ENCODE measurements around the gene ELAVL1.

Gene ELAVL1

GRCh38 chr19:7924241-7924640 lies 81.2 kb downstream of the ELAVL1 start:
- no peak for TF ChIP-seq CTCF (IDR thresholded peaks at IDR 0.05; ENCODE audit: unreplicated experiment in 3 of 3)
- Mint-ChIP-seq H3K27ac (peak overlapping the region in 1 of 3 experiments; percentile 48), H3K36me3 (ENCODE audit: low read depth) (peaks cover 5% of the 10 kb centered on the region), H3K9me3 (no peaks in the 10 kb centered on the region), H3K27me3 (ENCODE audit: low read depth) (peaks cover 13% of the 10 kb centered on the region), H3K4me3 (peak overlapping the region; percentile 76 to 87 (median 84)), H3K4me1 (peaks cover 34% of the 10 kb centered on the region)

- Mint-ChIP-seq H3K27ac (peak overlapping the region in 1 of 3 experiments; percentile 53), H3K4me3 (peak overlapping the region; percentile 59 to 77 (median 74)), H3K4me1 (peaks cover 27% of the 10 kb centered on the region), H3K36me3 (ENCODE audit: low read depth) (peaks cover 5% of the 10 kb centered on the region), H3K9me3 (no peaks in the 10 kb centered on the region), H3K27me3 (ENCODE audit: low read depth) (peaks cover 15% of the 10 kb centered on the region)
- TF ChIP-seq CTCF (IDR thresholded peaks at IDR 0.05; ENCODE audit: unreplicated experiment in 3 of 3): no peak
These were observed 81.9 kb downstream of the ELAVL1 start for GRCh38 chr19:7923295-7924191.

- peaks cover 22% of the 10 kb centered on the region for H3K27me3 Mint-ChIP-seq (ENCODE audit: low read depth)
These were observed 82.6 kb downstream of the ELAVL1 start for GRCh38 chr19:7922836-7923195.

GRCh38 chr19:7921967-7922835 lies 83.2 kb downstream of the ELAVL1 start:
- Mint-ChIP-seq H3K27me3 (ENCODE audit: low read depth) (peaks cover 25% of the 10 kb centered on the region), H3K4me1 (peaks cover 22% of the 10 kb centered on the region), H3K27ac (peak overlapping the region in 2 of 3 experiments; percentile 15 to 44), H3K36me3 (ENCODE audit: low read depth) (no peaks in the 10 kb centered on the region), H3K4me3 (peak overlapping the region; percentile 65 to 77 (median 66)), H3K9me3 (no peaks in the 10 kb centered on the region)
- no peak for TF ChIP-seq CTCF (IDR thresholded peaks at IDR 0.05; ENCODE audit: unreplicated experiment in 3 of 3)

More at GRCh38 chr19:7922836-7923195, 82.6 kb downstream of the ELAVL1 start:
- H3K4me1 Mint-ChIP-seq: peaks cover 22% of the 10 kb centered on the region
- no peak for TF ChIP-seq CTCF (IDR thresholded peaks at IDR 0.05; ENCODE audit: unreplicated experiment in 3 of 3)
- no peaks in the 10 kb centered on the region for H3K9me3 Mint-ChIP-seq
- H3K4me3 Mint-ChIP-seq: peak overlapping the region; percentile 49 to 63 (median 59)
- no peaks in the 10 kb centered on the region for H3K36me3 Mint-ChIP-seq (ENCODE audit: low read depth)
- H3K27ac Mint-ChIP-seq: peak overlapping the region in 1 of 3 experiments; percentile 53

- no peaks in the 10 kb centered on the region for H3K36me3 Mint-ChIP-seq (ENCODE audit: low read depth)
- peaks cover 31% of the 10 kb centered on the region for H3K27me3 Mint-ChIP-seq (ENCODE audit: low read depth)
- H3K4me1 Mint-ChIP-seq: peaks cover 22% of the 10 kb centered on the region
- no peak for TF ChIP-seq CTCF (IDR thresholded peaks at IDR 0.05; ENCODE audit: unreplicated experiment in 3 of 3)
- H3K27ac Mint-ChIP-seq: peak overlapping the region; percentile 89 to 94 (median 92)
- H3K4me3 Mint-ChIP-seq: peak overlapping the region; percentile 83 to 90 (median 90)
- H3K9me3 Mint-ChIP-seq: no peaks in the 10 kb centered on the region
These were observed 84.0 kb downstream of the ELAVL1 start for GRCh38 chr19:7921302-7921966.
